GM04504 (cell line): ENCODE data around the gene SIAH2.
"Not testable (repeated sequence)": the region's sequence is repeated elsewhere in the genome, so short reads cannot be mapped to it uniquely, and the experiment has no call there.

Experiments
- DNase-seq: peaks from one replicate; pipeline ENCODE4 v3.0.0-alpha.2; 2012; ENCODE audit warnings: low read depth

Gene SIAH2

GRCh38 chr3:150763122-150763840, at the start of gene SIAH2:
SIAH2 (minus strand) TSS chr3:150763169; CDS start chr3:150762849, 320 bp downstream.
- DNase-seq: peak; percentile 90

- no peak for DNase-seq
These were observed 49.0 kb upstream of the SIAH2 start for GRCh38 chr3:150811984-150812383.

GRCh38 chr3:150810641-150811040, 47.7 kb upstream of the SIAH2 start:
- no peak for DNase-seq

GRCh38 chr3:150806185-150806835, 43.3 kb upstream of the SIAH2 start:
- no peak for DNase-seq

GRCh38 chr3:150805354-150805753, 42.4 kb upstream of the SIAH2 start:
- DNase-seq: no peak

GRCh38 chr3:150803440-150803985, 40.5 kb upstream of the SIAH2 start:
- no peak for DNase-seq

GRCh38 chr3:150800722-150801121, 37.8 kb upstream of the SIAH2 start:
- DNase-seq: no peak

GRCh38 chr3:150798122-150798618, 35.2 kb upstream of the SIAH2 start:
- no peak for DNase-seq

GRCh38 chr3:150797155-150797554, 34.2 kb upstream of the SIAH2 start:
- no peak for DNase-seq

GRCh38 chr3:150796527-150796926, 33.6 kb upstream of the SIAH2 start:
- not testable (repeated sequence) for DNase-seq

GRCh38 chr3:150793641-150794040, 30.7 kb upstream of the SIAH2 start:
- DNase-seq: no peak

- DNase-seq: no peak
These were observed 27.7 kb upstream of the SIAH2 start for GRCh38 chr3:150790629-150791028.

- no peak for DNase-seq
These were observed 26.5 kb upstream of the SIAH2 start for GRCh38 chr3:150789451-150789850.

- peak; percentile 21 for DNase-seq
These were observed 24.9 kb upstream of the SIAH2 start for GRCh38 chr3:150787741-150788370.

GRCh38 chr3:150786791-150787190, 23.8 kb upstream of the SIAH2 start:
- DNase-seq: no peak

- no peak for DNase-seq
These were observed 21.8 kb upstream of the SIAH2 start for GRCh38 chr3:150784747-150785125.

- no peak for DNase-seq
These were observed 21.2 kb upstream of the SIAH2 start for GRCh38 chr3:150783920-150784746.

GRCh38 chr3:150783316-150783715, 20.3 kb upstream of the SIAH2 start:
- no peak for DNase-seq

GRCh38 chr3:150779402-150779858, 16.5 kb upstream of the SIAH2 start:
- no peak for DNase-seq

- DNase-seq: no peak
These were observed 15.9 kb upstream of the SIAH2 start for GRCh38 chr3:150778793-150779401.

- DNase-seq: no peak
These were observed 12.1 kb upstream of the SIAH2 start for GRCh38 chr3:150775001-150775599.
